Tibial artery (tissue), 4 donors: Measurements from ENCODE around the gene B3GNT4.

ENCODE experiments used
- DNase-seq, 2 donors: peaks; one replicate each; pipeline ENCODE4 v3.0.0-alpha.2; 2019
- H3K27ac ChIP-seq, 2 donors: fragments of 200-600 bp; sonication (generic) in 1 of 2; 1 replicate in 1 of 2; 2 replicates in 1 of 2; pipeline ENCODE4 v1.5.1; 2018 to 2019; ENCODE audit warnings: mild to moderate bottlenecking in 1 of 2
- H3K27me3 ChIP-seq, 2 donors: fragments of 200-600 bp; sonication (generic) in 1 of 2; one replicate each; pipeline versions ENCODE4 v1.5.1 to v1.6.0; 2016 to 2019
- H3K36me3 ChIP-seq, 3 donors: fragments of 200-600 bp; sonication (generic) in 2 of 3; one replicate each; pipeline ENCODE4 v1.5.1; 2016 to 2019; ENCODE audit warnings: mild to moderate bottlenecking in 2 of 3
- H3K4me1 ChIP-seq, 4 donors: fragments of 200-600 bp; sonication (generic) in 2 of 4; 1 replicate in 3 of 4; 2 replicates in 1 of 4; pipeline ENCODE4 v1.5.1; 2016 to 2019
- H3K4me3 ChIP-seq, 2 donors: fragments of 200-600 bp; sonication (generic) in 1 of 2; 1 replicate in 1 of 2; 2 replicates in 1 of 2; pipeline ENCODE4 v1.5.1; 2018 to 2019; ENCODE audit warnings: mild to moderate bottlenecking in 2 of 2
- H3K9me3 ChIP-seq, 3 donors: fragments of 200-600 bp; sonication (generic) in 1 of 3; one replicate each; pipeline ENCODE4 v1.5.1; 2016 to 2019
- intact Hi-C: fragments of 100-400 bp; cut with DNase I; formaldehyde crosslinking; loops from one replicate; pipeline ENCODE4 v1.15.0; 2023; ENCODE audit warnings: low total_unique reads
- TF ChIP-seq, protein P1 (sequence below), 2 experiments: fragments of 200-600 bp in 1 of 2; fragments of 450-650 bp in 1 of 2; IDR thresholded peaks; one replicate each; pipeline ENCODE4 v1.5.1; 2017 to 2019; ENCODE audit warnings: antibody characterized with exemption in 2 of 2, mild to moderate bottlenecking in 1 of 2, moderate library complexity in 1 of 2

Gene B3GNT4

DNA sequence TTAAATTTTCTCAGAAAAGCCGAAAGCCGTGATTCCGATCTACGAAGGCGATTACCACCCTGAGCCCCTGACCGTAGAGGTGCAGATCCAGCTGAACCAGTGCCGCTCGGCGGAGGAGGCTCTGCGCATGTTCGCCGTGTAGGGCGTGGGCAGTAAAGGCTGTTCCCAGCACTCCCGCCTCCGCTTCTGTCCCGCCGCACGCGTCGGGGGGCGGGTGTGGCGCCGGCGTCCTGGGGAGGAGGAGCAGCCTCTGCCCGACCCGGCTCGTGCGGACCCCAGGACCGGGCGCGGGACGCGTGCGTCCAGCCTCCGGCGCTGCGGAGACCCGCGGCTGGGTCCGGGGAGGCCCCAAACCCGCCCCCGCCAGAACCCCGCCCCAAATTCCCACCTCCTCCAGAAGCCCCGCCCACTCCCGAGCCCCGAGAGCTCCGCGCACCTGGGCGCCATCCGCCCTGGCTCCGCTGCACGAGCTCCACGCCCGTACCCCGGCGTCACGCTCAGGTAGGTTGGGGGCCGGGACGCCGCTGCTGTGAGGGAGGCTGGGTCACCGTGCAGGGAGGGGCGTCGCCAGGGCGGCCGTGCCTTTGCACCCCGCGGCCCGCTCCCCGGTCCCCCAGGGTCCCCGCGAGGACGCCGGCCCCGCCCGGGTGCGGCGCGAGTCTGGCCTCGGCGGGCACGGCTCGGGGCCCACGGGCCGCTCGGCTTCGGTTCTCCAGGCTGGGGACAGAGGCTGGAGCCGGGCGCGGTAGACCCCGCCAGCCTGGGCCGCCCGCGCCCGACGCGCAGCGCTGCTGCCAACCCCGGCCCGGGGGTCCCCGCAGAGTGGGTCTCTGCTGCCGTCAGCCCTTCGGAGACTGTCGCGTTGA is at the start of gene B3GNT4:
TSS of gene B3GNT4 (plus strand) at position 409 of the 866 bp plus-strand sequence. CDS start 910 bp downstream, outside the sequence.
- Histone ChIP-seq H3K4me1 (peaks cover 0 to 27% (median 20%) of the 10 kb centered on the region in 4 donors), H3K9me3 (no peaks in the 10 kb centered on the region), H3K4me3 (peak within 1 kb of the TSS; percentile 46 to 53), H3K27me3 (peaks cover 2 to 68% of the 10 kb centered on the region in 2 donors), H3K36me3 (peaks cover 10 to 22% (median 17%) of the 10 kb centered on the region in 3 donors), H3K27ac (no peak within 1 kb of the TSS)
- intact Hi-C loops = no loop called here
- DNase-seq = peak; percentile 18 to 68
- TF ChIP-seq, protein P1, sequence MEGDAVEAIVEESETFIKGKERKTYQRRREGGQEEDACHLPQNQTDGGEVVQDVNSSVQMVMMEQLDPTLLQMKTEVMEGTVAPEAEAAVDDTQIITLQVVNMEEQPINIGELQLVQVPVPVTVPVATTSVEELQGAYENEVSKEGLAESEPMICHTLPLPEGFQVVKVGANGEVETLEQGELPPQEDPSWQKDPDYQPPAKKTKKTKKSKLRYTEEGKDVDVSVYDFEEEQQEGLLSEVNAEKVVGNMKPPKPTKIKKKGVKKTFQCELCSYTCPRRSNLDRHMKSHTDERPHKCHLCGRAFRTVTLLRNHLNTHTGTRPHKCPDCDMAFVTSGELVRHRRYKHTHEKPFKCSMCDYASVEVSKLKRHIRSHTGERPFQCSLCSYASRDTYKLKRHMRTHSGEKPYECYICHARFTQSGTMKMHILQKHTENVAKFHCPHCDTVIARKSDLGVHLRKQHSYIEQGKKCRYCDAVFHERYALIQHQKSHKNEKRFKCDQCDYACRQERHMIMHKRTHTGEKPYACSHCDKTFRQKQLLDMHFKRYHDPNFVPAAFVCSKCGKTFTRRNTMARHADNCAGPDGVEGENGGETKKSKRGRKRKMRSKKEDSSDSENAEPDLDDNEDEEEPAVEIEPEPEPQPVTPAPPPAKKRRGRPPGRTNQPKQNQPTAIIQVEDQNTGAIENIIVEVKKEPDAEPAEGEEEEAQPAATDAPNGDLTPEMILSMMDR (IDR thresholded peaks at IDR 0.05) = no peak

DNA sequence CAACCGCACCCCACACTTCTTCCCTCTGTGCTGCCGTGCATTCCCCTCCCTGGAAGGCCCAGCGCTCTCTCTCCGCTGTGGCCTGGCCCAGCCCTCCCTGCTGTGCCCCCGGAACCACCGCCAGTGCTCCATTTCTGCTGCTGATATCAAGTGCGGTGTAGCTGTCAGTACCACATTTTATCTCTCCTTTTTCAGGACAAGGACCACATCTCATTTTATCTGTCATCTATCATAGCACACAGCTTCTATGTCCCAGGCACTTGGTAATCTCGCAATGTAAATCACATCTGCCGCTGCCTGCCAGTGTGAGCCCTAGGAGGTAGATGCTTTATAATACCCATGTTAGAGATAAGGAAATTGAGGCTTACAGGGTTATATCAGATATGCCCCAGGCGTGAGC is 47.8 kb upstream of the B3GNT4 start:
- DNase-seq = no peak
- Histone ChIP-seq H3K27ac (no peak overlapping the region), H3K9me3 (no peaks in the 10 kb centered on the region), H3K27me3 (no peaks in the 10 kb centered on the region), H3K36me3 (no peaks in the 10 kb centered on the region), H3K4me1 (no peaks in the 10 kb centered on the region), H3K4me3 (no peak overlapping the region)
- intact Hi-C loops = no loop called here
- TF ChIP-seq, protein P1 (IDR thresholded peaks at IDR 0.05) = no peak

DNA sequence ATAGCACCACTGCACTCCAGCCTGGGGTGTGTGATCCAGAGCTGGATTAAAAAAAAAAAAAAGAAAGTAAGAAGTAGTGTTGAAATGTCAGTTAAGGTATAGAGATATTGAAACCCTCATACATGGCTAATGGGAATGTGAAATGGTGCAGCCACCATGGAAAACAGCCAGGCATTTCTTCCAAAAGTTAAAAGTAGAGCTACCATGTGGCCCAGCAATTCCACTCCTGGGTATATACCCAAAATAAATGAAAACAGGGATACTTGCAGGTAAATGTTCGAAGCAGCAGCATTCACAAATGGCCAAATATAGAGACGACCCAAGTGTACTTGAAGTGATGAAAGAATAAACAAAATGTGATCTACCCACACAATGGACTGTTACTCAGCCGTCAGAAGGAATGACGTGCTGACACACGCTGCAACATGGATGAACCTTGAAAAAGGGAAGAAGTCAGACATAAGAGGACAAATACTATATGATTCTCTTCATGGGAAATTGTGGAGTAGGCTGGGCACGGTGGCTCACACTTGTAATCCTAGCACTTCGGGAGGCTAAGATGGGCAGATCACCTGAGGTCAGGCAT is 44.7 kb upstream of the B3GNT4 start:
- H3K27me3 ChIP-seq = no peaks in the 10 kb centered on the region
- intact Hi-C loops = no loop called here
- no peaks in the 10 kb centered on the region for H3K36me3 ChIP-seq
- H3K9me3 ChIP-seq = no peaks in the 10 kb centered on the region
- no peak overlapping the region for H3K27ac ChIP-seq
- H3K4me1 ChIP-seq = no peaks in the 10 kb centered on the region
- TF ChIP-seq, protein P1 (IDR thresholded peaks at IDR 0.05) = no peak
- H3K4me3 ChIP-seq = no peak overlapping the region
- no peak for DNase-seq

DNA sequence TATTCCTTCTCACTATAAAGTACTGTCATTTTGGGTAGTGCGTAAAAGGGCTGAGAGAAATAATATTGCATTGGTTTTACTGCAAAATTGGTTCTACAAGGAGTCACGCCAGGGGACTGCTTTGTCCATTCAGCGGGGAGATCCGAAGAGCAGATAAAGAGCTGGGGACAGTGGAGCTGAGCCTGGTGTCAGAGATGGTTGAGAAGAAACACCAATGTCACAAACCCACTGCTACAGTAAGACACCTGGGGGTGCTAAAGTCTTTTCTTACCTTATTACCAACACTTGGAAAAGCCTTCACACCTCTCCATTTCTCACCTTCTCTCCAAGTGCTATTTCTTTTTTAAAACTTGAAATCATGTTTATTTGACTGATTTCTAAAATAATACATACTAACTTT is 43.6 kb upstream of the B3GNT4 start:
- intact Hi-C loops = no loop called here
- Histone ChIP-seq H3K4me1 (no peaks in the 10 kb centered on the region), H3K9me3 (no peaks in the 10 kb centered on the region), H3K36me3 (no peaks in the 10 kb centered on the region), H3K27ac (no peak overlapping the region), H3K4me3 (no peak overlapping the region), H3K27me3 (no peaks in the 10 kb centered on the region)
- DNase-seq = no peak
- TF ChIP-seq, protein P1 (IDR thresholded peaks at IDR 0.05) = no peak

DNA sequence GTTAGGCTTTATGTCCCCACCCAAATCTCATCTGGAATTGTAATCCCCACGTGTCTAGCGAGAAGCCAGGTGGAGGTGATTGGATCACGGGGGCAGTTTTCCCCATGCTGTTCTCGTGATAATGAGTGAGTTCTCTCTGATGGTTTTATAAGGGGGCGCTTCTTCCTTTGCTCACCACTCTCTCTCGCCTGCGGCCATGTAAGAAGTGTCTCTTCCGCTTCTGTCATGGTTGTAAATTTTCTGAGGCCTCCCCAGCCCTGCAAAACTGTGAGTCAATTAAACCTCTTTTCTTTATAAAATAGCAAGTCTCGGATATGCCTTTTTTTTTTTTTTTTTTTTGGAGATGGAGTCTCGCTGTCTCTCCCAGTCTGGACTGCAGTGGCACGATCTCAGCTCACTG is 42.7 kb upstream of the B3GNT4 start:
- Histone ChIP-seq H3K36me3 (no peaks in the 10 kb centered on the region), H3K27me3 (peaks cover 0 to 3% of the 10 kb centered on the region in 2 donors), H3K4me1 (no peaks in the 10 kb centered on the region), H3K9me3 (no peaks in the 10 kb centered on the region), H3K27ac (no peak overlapping the region), H3K4me3 (no peak overlapping the region)
- intact Hi-C loops = no loop called here
- TF ChIP-seq, protein P1 (IDR thresholded peaks at IDR 0.05) = no peak
- no peak for DNase-seq
